Mesenchymal stem cell (in vitro differentiated cells and primary cell): ENCODE measurements around the gene PINK1.
A peak's percentile ranks its signal among the peaks of the same experiment; 100 is the strongest.

Source experiments
- DNase-seq: peaks from one replicate; pipeline ENCODE4 v3.0.0-alpha.2; 2013
- H2AFZ ChIP-seq: one replicate; pipeline ENCODE4 v1.6.1; 2013; ENCODE audit warnings: low read depth, mild to moderate bottlenecking, control low read depth, inconsistent platforms, low read length, moderate library complexity
- H2AK5ac ChIP-seq: 2 replicates; pipeline ENCODE4 v1.6.1; 2013; ENCODE audit warnings: low read length, moderate library complexity, mild to moderate bottlenecking, inconsistent platforms; ENCODE audit not compliant: severe bottlenecking
- H2BK120ac ChIP-seq: one replicate; pipeline ENCODE4 v1.6.1; 2013; ENCODE audit warnings: low read depth, mild to moderate bottlenecking, inconsistent platforms, low read length, moderate library complexity
- H2BK12ac ChIP-seq, 2 experiments: one replicate each; pipeline ENCODE4 v1.6.1; 2013; ENCODE audit warnings: inconsistent platforms in 2 of 2, low read length in 2 of 2, mild to moderate bottlenecking in 2 of 2, moderate library complexity in 2 of 2, control low read depth in 1 of 2
- H2BK15ac ChIP-seq: one replicate; pipeline ENCODE4 v1.6.1; 2013; ENCODE audit warnings: mild to moderate bottlenecking, low read depth, inconsistent platforms; ENCODE audit not compliant: poor library complexity, severe bottlenecking
- H2BK5ac ChIP-seq: 2 replicates; pipeline ENCODE4 v1.6.1; 2013; ENCODE audit warnings: low read depth, mild to moderate bottlenecking, low read length, control low read depth, inconsistent platforms; ENCODE audit not compliant: poor library complexity, severe bottlenecking
- H3K14ac ChIP-seq, 2 experiments: one replicate each; pipeline ENCODE4 v1.6.1; 2013; ENCODE audit warnings: inconsistent platforms in 2 of 2, low read length in 2 of 2, control low read depth in 1 of 2, mild to moderate bottlenecking in 1 of 2, moderate library complexity in 1 of 2
- H3K18ac ChIP-seq, 2 experiments: one replicate each; pipeline ENCODE4 v1.6.1; 2013; ENCODE audit warnings: inconsistent platforms in 2 of 2, low read length in 2 of 2, control low read depth in 1 of 2, low read depth in 1 of 2, mild to moderate bottlenecking in 1 of 2
- H3K23ac ChIP-seq, 2 experiments: one replicate each; pipeline ENCODE4 v1.6.1; 2013; ENCODE audit warnings: inconsistent platforms in 2 of 2, low read length in 2 of 2, mild to moderate bottlenecking in 2 of 2, moderate library complexity in 2 of 2, control low read depth in 1 of 2
- H3K27ac ChIP-seq: 2 replicates; pipeline ENCODE4 v1.5.1; 2013; ENCODE audit warnings: mild to moderate bottlenecking, moderate library complexity, low read length, control low read depth, inconsistent platforms; ENCODE audit not compliant: poor library complexity, severe bottlenecking
- H3K27me3 ChIP-seq, 2 experiments: 2 replicates each; pipeline versions ENCODE4 v1.6.1 to v1.7.0; 2013; ENCODE audit warnings: low read length in 2 of 2, mild to moderate bottlenecking in 2 of 2, moderate library complexity in 2 of 2, control low read depth in 1 of 2, inconsistent platforms in 1 of 2; ENCODE audit not compliant: control insufficient read depth in 1 of 2, insufficient read depth in 1 of 2
- H3K36me3 ChIP-seq, 2 experiments: 2 replicates each; pipeline versions ENCODE4 v1.6.1 to v1.7.0; 2013; ENCODE audit warnings: low read length in 2 of 2, control low read depth in 1 of 2, inconsistent platforms in 1 of 2, low read depth in 1 of 2, mild to moderate bottlenecking in 1 of 2; ENCODE audit not compliant: insufficient read depth in 2 of 2, control insufficient read depth in 1 of 2
- H3K4ac ChIP-seq, 2 experiments: one replicate each; pipeline ENCODE4 v1.6.1; 2013; ENCODE audit warnings: inconsistent platforms in 2 of 2, low read length in 2 of 2, mild to moderate bottlenecking in 2 of 2, moderate library complexity in 2 of 2, control low read depth in 1 of 2, low read depth in 1 of 2
- H3K4me1 ChIP-seq: 2 replicates; pipeline ENCODE4 v1.6.1; 2013; ENCODE audit warnings: low read depth, low read length, control low read depth; ENCODE audit not compliant: control insufficient read depth, insufficient read depth
- H3K4me2 ChIP-seq: 2 replicates; pipeline ENCODE4 v1.6.1; 2013; ENCODE audit warnings: low read length, mild to moderate bottlenecking, inconsistent platforms; ENCODE audit not compliant: poor library complexity, severe bottlenecking
- H3K4me3 ChIP-seq, 2 experiments: 2 replicates each; pipeline versions ENCODE4 v1.5.1 to v1.7.0; 2013; ENCODE audit warnings: low read length in 2 of 2, mild to moderate bottlenecking in 2 of 2, control low read depth in 1 of 2, low read depth in 1 of 2; ENCODE audit not compliant: insufficient read depth in 1 of 2
- H3K79me1 ChIP-seq: replicated peaks from 2 replicates; pipeline ENCODE4 v1.6.1; 2013; ENCODE audit warnings: mild to moderate bottlenecking, control low read depth, low read length, inconsistent platforms; ENCODE audit not compliant: poor library complexity, severe bottlenecking
- H3K9ac ChIP-seq: 2 replicates; pipeline ENCODE4 v1.7.0; 2013; ENCODE audit warnings: mild to moderate bottlenecking, low read length, moderate library complexity
- H3K9me3 ChIP-seq: 2 replicates; pipeline ENCODE4 v1.7.0; 2013; ENCODE audit warnings: mild to moderate bottlenecking, low read length; ENCODE audit not compliant: control insufficient read depth
- H4K8ac ChIP-seq: one replicate; pipeline ENCODE4 v1.6.1; 2013; ENCODE audit warnings: inconsistent platforms, mild to moderate bottlenecking, low read length, moderate library complexity
- H4K91ac ChIP-seq: one replicate; pipeline ENCODE4 v1.6.1; 2013; ENCODE audit warnings: mild to moderate bottlenecking, low read length, inconsistent platforms
- WGBS: methylation state at CpG from one replicate; pipeline ENCODE4 v1.1.7; 2013; ENCODE audit warnings: mixed read lengths; 5-methylcytosine and 5-hydroxymethylcytosine counted together

PINK1 gene

GRCh38 chr1:20594746-20595145 is 38.5 kb upstream of the PINK1 start:
- H2BK15ac ChIP-seq = no peak overlapping the region
- H2BK12ac ChIP-seq = no peak overlapping the region
- H3K79me1 ChIP-seq = no peaks in the 10 kb centered on the region
- H3K36me3 ChIP-seq = no peaks in the 10 kb centered on the region
- no peak overlapping the region for H2AK5ac ChIP-seq
- no peak overlapping the region for H3K18ac ChIP-seq
- H3K14ac ChIP-seq = no peak overlapping the region
- no peak overlapping the region for H3K4me3 ChIP-seq
- H3K9ac ChIP-seq = no peak overlapping the region
- no peak overlapping the region for H2AFZ ChIP-seq
- no peaks in the 10 kb centered on the region for H3K9me3 ChIP-seq
- no peak overlapping the region for H3K4ac ChIP-seq
- no peak overlapping the region for H2BK5ac ChIP-seq
- WGBS = 93% methylated on average over 14 of the region's 14 CpGs
- H4K91ac ChIP-seq = no peak overlapping the region
- H3K4me1 ChIP-seq = peaks cover 4% of the 10 kb centered on the region
- H3K4me2 ChIP-seq = no peak overlapping the region
- DNase-seq = no peak
- H2BK120ac ChIP-seq = no peak overlapping the region
- H3K27me3 ChIP-seq = no peaks in the 10 kb centered on the region
- no peak overlapping the region for H3K23ac ChIP-seq
- no peak overlapping the region for H4K8ac ChIP-seq
- H3K27ac ChIP-seq = no peak overlapping the region

GRCh38 chr1:20596106-20596505 is 37.2 kb upstream of the PINK1 start:
- Histone ChIP-seq H3K4me3 (no peak overlapping the region), H2AK5ac (no peak overlapping the region), H3K9me3 (no peaks in the 10 kb centered on the region), H3K27ac (no peak overlapping the region), H4K91ac (no peak overlapping the region), H3K18ac (no peak overlapping the region), H3K23ac (no peak overlapping the region), H3K4me1 (no peaks in the 10 kb centered on the region), H2BK15ac (no peak overlapping the region), H3K9ac (no peak overlapping the region), H4K8ac (no peak overlapping the region), H2BK12ac (no peak overlapping the region), H2BK5ac (no peak overlapping the region), H3K4me2 (no peak overlapping the region), H3K36me3 (no peaks in the 10 kb centered on the region), H3K14ac (no peak overlapping the region), H3K27me3 (no peaks in the 10 kb centered on the region), H2BK120ac (no peak overlapping the region), H3K79me1 (no peaks in the 10 kb centered on the region), H3K4ac (no peak overlapping the region), H2AFZ (no peak overlapping the region)
- DNase-seq = no peak
- WGBS = 72% methylated on average over 5 of the region's 6 CpGs

DNA sequence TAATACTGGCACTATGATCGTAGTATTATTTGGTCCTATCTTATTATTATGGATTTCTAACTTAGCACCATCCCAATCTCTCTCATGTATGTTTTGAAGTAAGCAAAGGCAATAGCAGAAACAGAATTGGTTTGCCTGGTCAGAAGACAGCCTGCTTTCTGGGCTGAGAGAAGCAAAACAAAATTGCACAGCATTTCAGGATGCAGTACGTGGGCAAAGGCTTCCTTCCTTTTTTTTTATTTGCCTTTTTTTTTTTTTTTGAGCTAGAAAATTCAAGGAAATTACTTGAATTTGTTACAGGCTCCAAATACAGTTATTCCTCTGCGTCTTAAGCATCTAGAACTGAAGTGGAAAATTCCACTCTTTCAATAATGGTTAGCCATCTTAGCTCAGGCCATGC is 35.6 kb upstream of the PINK1 start:
- no peak overlapping the region for H3K23ac ChIP-seq
- no peak overlapping the region for H4K91ac ChIP-seq
- no peak overlapping the region for H2BK120ac ChIP-seq
- H2AK5ac ChIP-seq = no peak overlapping the region
- H3K27me3 ChIP-seq = no peaks in the 10 kb centered on the region
- no peak overlapping the region for H3K27ac ChIP-seq
- H3K4me1 ChIP-seq = peaks cover 2% of the 10 kb centered on the region
- no peak overlapping the region for H2BK12ac ChIP-seq
- no peaks in the 10 kb centered on the region for H3K79me1 ChIP-seq
- no peak overlapping the region for H2AFZ ChIP-seq
- H3K9me3 ChIP-seq = no peaks in the 10 kb centered on the region
- H3K4ac ChIP-seq = no peak overlapping the region
- WGBS = 92% methylated on average over 2 of the region's 3 CpGs
- no peak overlapping the region for H3K4me3 ChIP-seq
- no peak overlapping the region for H3K9ac ChIP-seq
- no peak for DNase-seq
- no peak overlapping the region for H3K18ac ChIP-seq
- H3K4me2 ChIP-seq = no peak overlapping the region
- H2BK15ac ChIP-seq = no peak overlapping the region
- H4K8ac ChIP-seq = no peak overlapping the region
- no peak overlapping the region for H3K14ac ChIP-seq
- no peaks in the 10 kb centered on the region for H3K36me3 ChIP-seq
- H2BK5ac ChIP-seq = no peak overlapping the region

DNA sequence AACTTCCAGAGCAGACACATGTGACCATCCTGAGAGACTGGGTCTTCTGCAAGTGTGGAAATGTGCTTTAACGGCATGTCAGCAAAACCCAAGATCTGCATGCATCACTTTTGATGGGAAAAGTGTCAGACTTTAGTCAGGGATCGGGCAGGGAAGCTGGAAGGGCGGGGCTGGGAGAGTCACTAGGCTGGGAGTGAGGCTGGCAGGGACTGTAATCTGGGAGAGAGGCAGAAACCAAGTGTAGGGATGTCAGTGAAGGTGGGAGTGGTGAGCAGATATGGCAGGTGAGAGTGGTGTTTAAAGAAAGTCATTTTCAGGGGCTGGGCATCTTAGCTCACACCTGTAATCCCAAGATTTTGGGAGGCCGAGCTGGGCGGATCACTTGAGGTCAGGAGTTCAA is 33.1 kb upstream of the PINK1 start:
- H3K79me1 ChIP-seq = no peaks in the 10 kb centered on the region
- peaks cover 8% of the 10 kb centered on the region for H3K4me1 ChIP-seq
- no peaks in the 10 kb centered on the region for H3K27me3 ChIP-seq
- H3K9ac ChIP-seq = peak overlapping the region; percentile 11
- H3K14ac ChIP-seq = no peak overlapping the region
- DNase-seq = no peak
- no peak overlapping the region for H2AK5ac ChIP-seq
- H3K27ac ChIP-seq = no peak overlapping the region
- no peak overlapping the region for H3K4me3 ChIP-seq
- no peak overlapping the region for H2BK120ac ChIP-seq
- H3K9me3 ChIP-seq = no peaks in the 10 kb centered on the region
- no peaks in the 10 kb centered on the region for H3K36me3 ChIP-seq
- no peak overlapping the region for H2BK15ac ChIP-seq
- no peak overlapping the region for H4K91ac ChIP-seq
- H2BK12ac ChIP-seq = no peak overlapping the region
- H4K8ac ChIP-seq = no peak overlapping the region
- no peak overlapping the region for H3K4me2 ChIP-seq
- no peak overlapping the region for H3K4ac ChIP-seq
- peak overlapping the region; percentile 39 for H2BK5ac ChIP-seq
- H3K18ac ChIP-seq = no peak overlapping the region
- no peak overlapping the region for H2AFZ ChIP-seq
- no peak overlapping the region for H3K23ac ChIP-seq
- WGBS = 90% methylated on average over 3 of the region's 5 CpGs
